ENCODE results near the gene COL18A1. TPM values are rescaled to one million over a fixed set of nuclear protein-coding genes. Genes with fewer than 3 reads are reported as not detected.
A peak's percentile ranks its signal among the peaks of the same experiment; 100 is the strongest.

Gene COL18A1
- total RNA-seq, 8 experiments from 2014 or later, result 1.6 to 341 (median 7.1) TPM

DNA sequence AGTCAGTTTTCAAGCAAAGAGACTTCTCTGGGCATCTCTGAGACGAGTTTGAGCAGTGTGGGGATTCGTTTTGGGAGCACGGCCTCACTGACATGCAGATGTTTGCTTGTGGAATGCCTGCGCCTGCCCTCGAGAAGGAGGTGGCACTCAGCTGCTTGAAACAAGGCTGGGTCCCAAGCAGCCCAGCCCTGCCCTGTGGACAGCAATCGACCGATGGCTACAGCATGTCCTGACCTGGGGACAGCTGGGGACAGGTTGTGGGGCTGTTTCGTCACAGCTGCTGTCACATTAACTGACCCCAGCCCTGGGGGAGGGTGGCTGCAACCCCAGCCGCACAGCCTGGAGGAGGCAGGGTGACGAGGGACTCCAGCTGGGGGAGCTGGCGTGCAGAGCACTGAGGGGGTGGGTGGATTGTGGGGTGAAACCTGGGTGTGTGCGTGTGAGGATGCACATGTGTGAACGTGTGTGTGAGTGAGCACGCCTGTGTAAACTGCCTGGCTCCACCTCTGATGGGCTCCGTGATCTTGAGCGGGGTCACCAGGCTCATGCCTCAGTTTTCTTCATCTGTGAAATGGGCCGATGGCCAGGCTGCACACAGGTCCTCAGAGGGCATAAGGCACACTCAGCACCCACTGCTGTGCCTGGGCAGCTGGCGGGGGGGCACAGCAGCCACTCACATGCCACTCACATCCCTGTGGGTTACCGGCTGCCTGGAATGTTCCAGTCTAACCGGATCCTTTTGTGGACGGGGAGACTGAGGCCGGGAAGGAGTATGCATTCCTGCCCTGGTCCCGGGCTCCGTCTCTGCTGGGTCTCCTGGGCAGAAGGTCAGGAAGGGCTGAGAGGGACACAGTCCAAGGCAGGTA, 49.3 kb downstream of the COL18A1 start:
- 0 to 90% (median 36%) methylated on average over 2 to 12 of the region's 24 CpGs; no CpG with 5 or more reads in 3 of the 10 experiments for WGBS, 10 experiments
- no peak overlapping the region for H3K4me3 ChIP-seq
- in situ Hi-C loops (cut with MboI; ENCODE audit: low pct_unique_long_range_greater_than_20kb in 2 of 9, low sequenced_read_pairs in 9 of 9, unreplicated experiment in 9 of 9), result no loop called here
- ATAC-seq (replicated peaks in 6 of 8), result peak in 2 of 8 experiments; percentile 16 to 48
- H3K27ac ChIP-seq, result no peak overlapping the region
- peaks cover 5 to 18% of the 10 kb centered on the region in 2 donors for H3K4me1 ChIP-seq (replicated peaks in 1 of 2)

DNA sequence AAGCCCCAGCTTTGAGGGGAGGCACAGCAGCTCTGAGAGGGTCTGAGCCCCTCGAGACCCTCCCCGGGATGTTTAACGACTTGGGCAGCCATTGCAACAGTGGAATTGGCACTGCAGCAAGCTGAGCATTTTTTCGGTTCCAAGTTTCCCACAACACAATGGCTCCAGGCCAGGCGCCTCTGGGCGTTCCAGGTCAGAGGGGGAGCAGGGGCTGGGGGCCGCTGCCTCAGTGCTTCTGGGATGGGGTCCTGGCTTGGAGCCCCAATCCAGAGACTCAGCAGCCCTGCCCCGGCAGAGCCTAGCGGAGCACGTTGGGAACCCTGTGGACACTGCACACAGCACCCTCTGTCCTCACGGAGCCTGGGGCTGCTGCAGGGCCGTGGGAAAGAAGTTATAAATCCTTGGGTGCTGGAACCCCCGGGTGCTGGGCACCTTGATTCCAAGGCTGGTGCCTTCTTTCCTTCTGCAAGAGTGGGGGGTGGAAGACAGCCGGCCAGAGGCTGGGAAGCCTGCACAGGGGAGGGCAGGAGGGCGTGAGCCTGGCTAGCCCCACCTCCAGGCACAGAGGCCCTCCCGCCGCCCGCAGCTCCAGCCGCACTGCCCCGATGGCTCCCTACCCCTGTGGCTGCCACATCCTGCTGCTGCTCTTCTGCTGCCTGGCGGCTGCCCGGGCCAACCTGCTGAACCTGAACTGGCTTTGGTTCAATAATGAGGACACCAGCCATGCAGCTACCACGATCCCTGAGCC, 50.1 kb downstream of the COL18A1 start:
- H3K4me1 ChIP-seq (replicated peaks in 1 of 2), result peaks cover 3 to 11% of the 10 kb centered on the region in 2 donors
- ATAC-seq (replicated peaks in 6 of 8), result peak in 7 of 8 experiments; percentile 18 to 91 (median 46)
- H3K4me3 ChIP-seq, result no peak overlapping the region
- 0 to 84% (median 68%) methylated on average over 1 to 6 of the region's 23 CpGs; no CpG with 5 or more reads in 6 of the 10 experiments for WGBS, 10 experiments
- in situ Hi-C loops (cut with MboI; ENCODE audit: low pct_unique_long_range_greater_than_20kb in 2 of 9, low sequenced_read_pairs in 9 of 9, unreplicated experiment in 9 of 9), result no loop called here
- peak overlapping the region in 1 of 2 donors; percentile 16 for H3K27ac ChIP-seq

DNA sequence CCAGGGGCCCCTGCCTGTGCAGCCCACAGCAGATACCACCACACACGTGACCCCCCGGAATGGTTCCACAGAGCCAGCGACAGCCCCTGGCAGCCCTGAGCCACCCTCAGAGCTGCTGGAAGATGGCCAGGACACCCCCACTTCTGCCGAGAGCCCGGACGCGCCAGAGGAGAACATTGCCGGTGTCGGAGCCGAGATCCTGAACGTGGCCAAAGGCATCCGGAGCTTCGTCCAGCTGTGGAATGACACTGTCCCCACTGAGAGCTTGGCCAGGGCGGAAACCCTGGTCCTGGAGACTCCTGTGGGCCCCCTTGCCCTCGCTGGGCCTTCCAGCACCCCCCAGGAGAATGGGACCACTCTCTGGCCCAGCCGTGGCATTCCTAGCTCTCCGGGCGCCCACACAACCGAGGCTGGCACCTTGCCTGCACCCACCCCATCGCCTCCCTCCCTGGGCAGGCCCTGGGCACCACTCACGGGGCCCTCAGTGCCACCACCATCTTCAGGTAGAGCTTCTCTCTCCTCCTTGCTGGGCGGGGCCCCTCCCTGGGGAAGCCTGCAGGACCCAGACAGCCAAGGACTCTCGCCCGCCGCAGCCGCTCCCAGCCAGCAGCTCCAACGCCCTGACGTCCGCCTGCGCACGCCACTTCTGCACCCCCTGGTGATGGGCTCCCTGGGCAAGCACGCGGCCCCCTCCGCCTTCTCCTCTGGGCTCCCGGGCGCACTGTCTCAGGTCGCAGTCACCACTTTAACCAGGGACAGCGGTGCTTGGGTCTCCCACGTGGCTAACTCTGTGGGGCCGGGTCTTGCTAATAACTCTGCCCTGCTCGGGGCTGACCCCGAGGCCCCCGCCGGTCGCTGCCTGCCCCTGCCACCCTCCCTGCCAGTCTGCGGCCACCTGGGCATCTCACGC, 51.0 kb downstream of the COL18A1 start:
- peak in 1 of 8 experiments; percentile 5 for ATAC-seq (replicated peaks in 6 of 8)
- in situ Hi-C loops (cut with MboI; ENCODE audit: low pct_unique_long_range_greater_than_20kb in 2 of 9, low sequenced_read_pairs in 9 of 9, unreplicated experiment in 9 of 9), result no loop called here
- 50 to 92% (median 92%) methylated on average over 1 to 8 of the region's 47 CpGs; no CpG with 5 or more reads in 7 of the 10 experiments for WGBS, 10 experiments
- H3K4me3 ChIP-seq, result no peak overlapping the region
- peak overlapping the region in 1 of 2 donors; percentile 16 for H3K27ac ChIP-seq
- peaks cover 3 to 10% of the 10 kb centered on the region in 2 donors for H3K4me1 ChIP-seq (replicated peaks in 1 of 2)

DNA sequence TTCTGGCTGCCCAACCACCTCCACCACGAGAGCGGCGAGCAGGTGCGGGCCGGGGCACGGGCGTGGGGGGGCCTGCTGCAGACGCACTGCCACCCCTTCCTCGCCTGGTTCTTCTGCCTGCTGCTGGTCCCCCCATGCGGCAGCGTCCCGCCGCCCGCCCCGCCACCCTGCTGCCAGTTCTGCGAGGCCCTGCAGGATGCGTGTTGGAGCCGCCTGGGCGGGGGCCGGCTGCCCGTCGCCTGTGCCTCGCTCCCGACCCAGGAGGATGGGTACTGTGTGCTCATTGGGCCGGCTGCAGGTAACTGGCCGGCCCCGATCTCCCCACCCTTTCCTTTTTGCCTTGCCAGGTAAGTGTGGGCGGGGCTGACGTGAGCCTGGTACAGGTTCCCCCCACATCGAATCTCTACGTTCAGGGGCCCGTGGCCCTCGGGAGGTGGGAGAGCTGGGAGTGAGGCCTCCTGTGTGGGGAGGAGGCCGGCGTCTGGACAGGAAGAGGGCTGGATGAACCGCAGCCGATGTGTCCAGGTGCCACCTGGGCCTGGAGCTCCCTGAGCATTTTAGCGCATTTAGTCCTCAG, 51.7 kb downstream of the COL18A1 start:
- ATAC-seq (replicated peaks in 6 of 8), result no peak
- H3K4me1 ChIP-seq (replicated peaks in 1 of 2), result peaks cover 0 to 3% of the 10 kb centered on the region in 2 donors
- 93% methylated on average over 5 of the region's 38 CpGs; no CpG with 5 or more reads in 9 of the 10 experiments for WGBS, 10 experiments
- no peak overlapping the region for H3K4me3 ChIP-seq
- H3K27ac ChIP-seq, result no peak overlapping the region
- in situ Hi-C loops (cut with MboI; ENCODE audit: low pct_unique_long_range_greater_than_20kb in 2 of 9, low sequenced_read_pairs in 9 of 9, unreplicated experiment in 9 of 9), result no loop called here

DNA sequence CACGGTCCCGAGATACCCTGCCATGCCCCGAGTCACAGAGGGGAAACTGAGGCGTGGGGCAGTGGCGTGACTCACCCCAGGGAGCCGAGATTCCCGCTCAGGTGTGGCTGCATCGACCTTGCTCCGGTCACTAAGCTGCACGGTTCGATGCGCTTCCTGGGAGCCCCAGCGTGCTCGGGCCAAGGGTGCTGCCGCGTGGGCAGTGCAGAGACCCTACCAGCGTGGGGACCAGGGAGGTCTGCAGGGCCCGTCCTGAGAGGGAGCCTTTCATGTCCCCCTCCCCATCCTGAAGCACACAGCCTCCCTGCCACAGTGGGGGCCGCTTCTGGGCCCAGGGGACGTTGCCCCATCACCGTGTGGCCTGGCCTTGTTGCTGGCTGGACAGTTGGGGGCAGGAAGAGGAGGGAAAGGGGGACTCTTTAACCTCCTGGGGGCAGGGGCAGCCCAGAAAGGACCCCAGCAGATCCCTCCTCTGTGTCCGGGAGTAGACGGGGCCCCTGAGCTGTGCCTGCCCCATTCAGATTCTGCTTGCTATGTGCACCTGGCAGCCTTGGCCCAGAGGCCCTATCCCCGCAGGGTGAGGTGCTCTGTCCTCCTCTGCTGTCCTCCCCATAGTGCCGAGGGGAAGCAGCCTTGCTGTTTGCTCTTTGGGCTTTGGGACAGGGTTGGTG, 52.3 kb downstream of the COL18A1 start:
- no peak for ATAC-seq (replicated peaks in 6 of 8)
- Histone ChIP-seq H3K27ac (no peak overlapping the region), H3K4me1 (replicated peaks in 1 of 2) (no peaks in the 10 kb centered on the region), H3K4me3 (no peak overlapping the region)
- in situ Hi-C loops (cut with MboI; ENCODE audit: low pct_unique_long_range_greater_than_20kb in 2 of 9, low sequenced_read_pairs in 9 of 9, unreplicated experiment in 9 of 9), result no loop called here
- 83 to 100% (median 98%) methylated on average over 1 to 9 of the region's 25 CpGs; no CpG with 5 or more reads in 6 of the 10 experiments for WGBS, 10 experiments

DNA sequence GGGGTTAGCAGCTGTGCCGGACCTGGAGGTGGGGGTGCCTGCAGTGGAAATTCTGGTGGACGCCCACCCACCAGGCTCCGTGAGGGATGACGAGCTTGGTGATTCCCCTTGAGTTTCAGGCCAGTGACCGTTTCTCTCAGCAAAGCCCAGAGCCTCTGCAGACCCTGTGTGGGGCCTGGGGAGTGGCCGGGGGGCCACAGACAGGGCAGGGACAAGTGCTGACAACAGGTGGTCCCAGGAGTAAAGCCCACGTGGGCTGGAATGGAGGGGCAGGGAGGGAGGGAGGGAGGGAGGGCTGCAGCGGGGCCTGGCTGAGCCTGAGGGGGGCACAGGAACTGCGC, 52.8 kb downstream of the COL18A1 start:
- H3K4me3 ChIP-seq, result no peak overlapping the region
- 89% methylated on average over 3 of the region's 9 CpGs; no CpG with 5 or more reads in 9 of the 10 experiments for WGBS, 10 experiments
- H3K4me1 ChIP-seq (replicated peaks in 1 of 2), result no peaks in the 10 kb centered on the region
- no peak for ATAC-seq (replicated peaks in 6 of 8)
- no peak overlapping the region for H3K27ac ChIP-seq
- in situ Hi-C loops (cut with MboI; ENCODE audit: low pct_unique_long_range_greater_than_20kb in 2 of 9, low sequenced_read_pairs in 9 of 9, unreplicated experiment in 9 of 9), result no loop called here

DNA sequence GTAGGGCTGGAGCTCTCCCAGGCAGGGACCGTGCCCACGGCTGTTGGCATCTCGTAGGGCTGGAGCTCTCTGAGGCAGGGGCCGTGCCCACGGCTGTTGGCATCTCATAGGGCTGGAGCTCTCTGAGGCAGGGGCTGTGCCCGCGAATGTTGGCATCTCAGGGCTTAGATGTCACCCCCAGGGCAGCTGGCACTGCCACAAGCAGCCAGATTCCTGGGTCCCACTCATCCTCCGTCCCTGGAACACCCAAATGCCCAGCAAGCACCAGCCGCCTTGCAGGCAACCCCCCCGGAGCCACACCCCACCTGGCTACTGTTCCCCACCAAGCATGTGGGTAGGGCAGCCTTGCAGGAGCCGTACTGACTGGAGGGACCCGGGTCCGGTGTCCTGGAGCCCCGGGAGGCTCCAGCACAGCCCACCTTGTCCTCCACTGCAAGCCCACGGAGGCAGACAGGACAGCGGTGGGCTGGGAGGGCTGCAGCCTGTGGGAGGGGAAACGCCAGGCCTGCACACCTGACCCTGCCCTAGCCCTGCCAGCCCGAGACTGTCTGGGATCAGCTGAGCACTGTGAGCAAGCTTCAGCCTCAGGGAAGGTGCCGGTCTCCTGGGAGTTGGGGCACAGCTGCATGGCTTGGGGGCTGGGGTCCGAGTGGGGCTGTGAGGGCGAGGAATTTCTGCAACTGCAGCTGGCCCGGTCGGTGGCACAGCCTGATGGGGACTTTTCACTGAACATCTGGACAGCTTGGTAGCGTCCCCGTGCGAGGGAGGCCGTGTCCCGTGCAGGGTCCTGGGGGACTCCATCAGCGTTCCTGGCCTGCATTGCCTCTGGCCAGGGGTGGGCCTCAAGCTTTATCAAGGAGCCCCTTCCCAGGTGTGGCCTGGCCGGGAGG, 53.6 kb downstream of the COL18A1 start:
- Histone ChIP-seq H3K4me1 (replicated peaks in 1 of 2) (no peaks in the 10 kb centered on the region), H3K27ac (no peak overlapping the region), H3K4me3 (no peak overlapping the region)
- peak in 1 of 8 experiments; percentile 8 for ATAC-seq (replicated peaks in 6 of 8)
- in situ Hi-C loops (cut with MboI; ENCODE audit: low pct_unique_long_range_greater_than_20kb in 2 of 9, low sequenced_read_pairs in 9 of 9, unreplicated experiment in 9 of 9), result no loop called here
- WGBS, 10 experiments, result 78 to 100% (median 80%) methylated on average over 3 to 7 of the region's 30 CpGs; no CpG with 5 or more reads in 7 of the 10 experiments

DNA sequence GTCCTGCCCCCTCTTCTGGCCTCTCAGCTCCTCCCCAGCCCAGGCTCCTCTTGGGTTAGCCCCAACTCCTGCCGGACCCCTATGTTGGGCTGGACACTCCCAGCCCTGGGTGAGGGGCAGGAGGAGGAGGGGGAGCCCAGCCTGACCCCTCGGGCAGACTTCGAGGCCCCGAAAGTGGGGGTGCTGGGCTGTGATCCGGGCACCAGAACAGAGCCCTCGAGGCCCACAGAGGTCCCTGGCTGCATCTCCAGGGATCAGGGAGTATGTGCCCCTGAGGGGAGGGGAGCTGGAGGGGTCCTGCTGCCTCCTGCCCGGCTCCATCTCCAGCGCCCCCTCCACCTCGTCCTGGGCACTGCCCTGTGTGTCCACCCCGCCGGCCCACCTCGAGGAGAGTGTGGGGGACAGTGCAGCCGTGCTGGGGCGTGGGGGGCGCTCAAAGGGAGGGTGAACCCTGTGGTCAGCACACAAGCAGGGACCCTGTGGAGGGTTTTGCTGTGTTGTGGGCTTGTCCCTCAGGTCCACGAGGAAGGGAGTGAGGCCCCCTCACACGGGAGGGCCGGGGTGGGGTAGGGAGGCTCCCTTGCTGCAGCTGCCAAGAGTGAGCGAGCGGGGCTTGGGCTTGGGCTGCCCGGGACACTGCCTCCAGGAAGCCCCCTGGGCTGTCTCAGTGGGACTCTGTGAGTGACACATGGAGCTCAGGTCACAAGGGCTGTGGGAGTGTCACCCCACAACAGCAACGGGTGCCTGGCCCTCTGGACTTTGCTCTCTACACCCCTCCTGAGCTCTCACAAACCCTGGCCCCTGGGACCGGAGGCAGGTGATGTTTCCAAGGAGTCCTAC, 54.4 kb downstream of the COL18A1 start:
- Histone ChIP-seq H3K4me3 (no peak overlapping the region), H3K27ac (no peak overlapping the region), H3K4me1 (replicated peaks in 1 of 2) (no peaks in the 10 kb centered on the region)
- in situ Hi-C loops (cut with MboI; ENCODE audit: low pct_unique_long_range_greater_than_20kb in 2 of 9, low sequenced_read_pairs in 9 of 9, unreplicated experiment in 9 of 9), result no loop called here
- ATAC-seq (replicated peaks in 6 of 8), result peak in 1 of 8 experiments; percentile 18
- 50 to 80% (median 70%) methylated on average over 1 to 2 of the region's 23 CpGs; no CpG with 5 or more reads in 7 of the 10 experiments for WGBS, 10 experiments

DNA sequence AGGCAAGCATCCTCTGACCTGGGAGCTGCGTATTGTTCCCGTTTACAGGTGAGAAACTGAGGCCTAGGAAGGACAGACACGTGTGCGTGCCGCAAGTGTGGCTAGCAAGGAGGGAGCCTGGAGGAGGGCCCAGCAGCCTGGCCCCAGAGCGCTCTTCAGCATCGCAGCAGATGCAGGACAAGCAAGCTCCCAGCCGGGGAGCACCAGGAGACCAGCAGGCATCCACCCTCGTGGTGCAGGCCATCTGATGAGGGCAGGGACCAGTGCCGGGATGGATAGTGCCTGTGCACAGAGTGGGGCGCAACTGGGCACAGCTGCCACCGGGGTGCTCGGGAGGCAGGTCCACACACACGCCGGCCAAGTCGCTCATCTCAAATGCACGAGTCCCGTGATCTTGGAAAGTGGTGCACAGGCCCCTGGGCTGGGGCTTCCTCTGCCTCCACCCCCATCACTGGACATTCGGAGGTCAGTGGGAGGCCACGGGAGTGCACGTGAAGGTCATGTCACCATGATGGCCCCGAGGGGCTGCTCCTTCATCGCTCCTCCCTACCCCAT, 55.1 kb downstream of the COL18A1 start:
- in situ Hi-C loops (cut with MboI; ENCODE audit: low pct_unique_long_range_greater_than_20kb in 2 of 9, low sequenced_read_pairs in 9 of 9, unreplicated experiment in 9 of 9), result no loop called here
- H3K4me1 ChIP-seq (replicated peaks in 1 of 2), result no peaks in the 10 kb centered on the region

DNA sequence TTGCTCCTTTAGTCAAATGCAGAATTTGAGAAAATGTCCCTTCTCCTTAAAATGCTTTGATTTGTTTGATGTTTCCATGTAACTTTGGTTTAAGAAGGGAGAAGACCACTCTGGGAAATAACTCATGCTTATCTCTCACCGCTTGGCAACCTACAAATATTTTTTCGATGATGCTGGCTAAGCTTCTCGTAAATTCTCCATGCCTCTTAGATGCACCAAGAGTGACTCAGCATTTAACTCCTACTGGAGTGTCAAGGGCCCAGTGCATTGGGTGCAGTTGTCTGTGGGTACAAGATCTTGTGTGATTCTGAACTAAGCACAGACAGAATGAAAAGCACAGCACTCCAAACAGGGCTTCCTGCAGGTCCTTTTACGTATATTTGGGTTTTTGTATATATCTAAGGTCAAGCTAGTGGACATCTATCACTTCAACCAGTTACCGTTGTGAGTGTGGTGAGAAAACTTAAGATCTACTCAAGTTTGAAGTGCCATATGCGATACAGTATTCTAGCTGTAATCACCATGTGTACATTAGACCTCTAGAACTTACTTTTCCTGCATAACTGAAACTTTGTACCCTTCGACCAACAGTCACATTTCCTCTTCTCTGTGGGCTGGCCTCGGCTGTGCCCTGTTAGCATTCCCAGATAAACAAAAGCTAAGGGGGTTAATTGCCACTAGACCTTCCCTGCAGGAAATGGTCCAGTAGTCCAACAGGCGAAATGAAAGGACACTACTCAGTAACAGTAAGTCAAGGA, 55.8 kb downstream of the COL18A1 start:
- Histone ChIP-seq H3K4me1 (replicated peaks in 1 of 2) (no peaks in the 10 kb centered on the region), H3K27ac (no peak overlapping the region), H3K4me3 (no peak overlapping the region)
- in situ Hi-C loops (cut with MboI; ENCODE audit: low pct_unique_long_range_greater_than_20kb in 2 of 9, low sequenced_read_pairs in 9 of 9, unreplicated experiment in 9 of 9), result no loop called here
- WGBS, 10 experiments, result 33 to 98% (median 92%) methylated on average over 2 to 9 of the region's 9 CpGs; no CpG with 5 or more reads in 1 of the 10 experiments
- peak in 1 of 8 experiments; percentile 52 for ATAC-seq (replicated peaks in 6 of 8)

More for the DNA sequence above, 55.1 kb downstream of the COL18A1 start:
- no peak for ATAC-seq (replicated peaks in 6 of 8)
- 85 to 100% (median 97%) methylated on average over 1 to 11 of the region's 23 CpGs; no CpG with 5 or more reads in 6 of the 10 experiments for WGBS, 10 experiments
- no peak overlapping the region for H3K27ac ChIP-seq
- H3K4me3 ChIP-seq, result no peak overlapping the region
